ENCODE results near the gene AHDC1. TPM values are rescaled to one million over a fixed set of nuclear protein-coding genes. Genes with fewer than 3 reads are reported as not detected.

AHDC1 gene
- total and polyA plus RNA-seq, 9 of the 15 experiments (the other 6 are each of a cell fraction or from before 2014, with no cell fraction given): 0.21 to 36.4 (median 4.7) TPM

DNA sequence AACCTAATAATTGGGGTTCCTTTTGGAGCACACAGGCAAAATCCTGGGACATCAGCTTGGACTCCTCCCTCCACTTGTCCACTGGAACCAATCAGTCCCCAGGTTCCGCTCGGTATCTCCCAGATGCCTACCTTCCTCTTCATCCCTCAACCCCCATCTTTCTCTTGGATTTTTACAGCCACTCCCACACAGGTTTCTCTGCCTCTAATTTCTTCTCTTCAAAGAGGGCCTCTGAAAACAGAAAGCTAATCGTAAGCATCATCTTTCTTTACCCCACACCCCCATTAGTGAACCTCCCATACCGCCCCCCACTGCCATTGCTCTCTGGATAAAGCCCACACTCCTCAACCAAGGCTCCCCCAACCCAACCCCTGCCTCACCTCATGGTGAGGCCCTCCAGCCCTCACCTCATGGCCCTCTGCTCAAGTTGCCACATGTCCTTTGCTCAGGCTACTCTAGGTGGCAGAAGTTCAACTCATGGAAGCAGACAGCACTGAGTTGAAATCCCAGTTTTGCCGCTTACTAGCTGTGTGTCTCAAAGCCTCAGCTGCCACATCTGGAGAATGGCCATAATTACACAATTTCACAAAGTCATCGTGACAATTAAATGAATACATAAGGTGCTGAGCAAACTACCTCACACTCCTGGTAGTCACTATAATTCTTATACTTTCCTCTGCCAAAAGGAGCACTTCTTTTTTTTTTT is 95.8 kb downstream of the AHDC1 start (continued):
- TF ChIP-seq ZNF592 (IDR thresholded peaks at IDR 0.05) (peak; percentile 70), RBM39 (optimal IDR thresholded peaks at IDR 0.05; ENCODE audit: low read depth, low read length) (no peak), SMAD3 (CRISPR knock-in tag; conservative IDR thresholded peaks at IDR 0.05) (0 out of 2 replicates have a peak, but pooled peaks have one; percentile 29), PRMT5 (CRISPR knock-in tag; IDR thresholded peaks at IDR 0.05) (no peak), CHD4 (IDR thresholded peaks at IDR 0.05; ENCODE audit: insufficient read depth, insufficient replicate concordance, low read depth, low read length, poor library complexity, severe bottlenecking) (peak; percentile 87), CREBBP (IDR thresholded peaks at IDR 0.05; ENCODE audit: low read depth, low read length) (no peak), CBX1 (IDR thresholded peaks at IDR 0.05; ENCODE audit: low read depth) (peak; percentile 50; the same call in 1 of the 2 replicates), HOXB6 (CRISPR knock-in tag; IDR thresholded peaks at IDR 0.05; ENCODE audit: borderline replicate concordance) (no peak), ZNF75A (CRISPR knock-in tag; IDR thresholded peaks at IDR 0.05) (no peak), MAFG (tag; conservative IDR thresholded peaks at IDR 0.05) (peak; percentile 80), ESRRB (CRISPR knock-in tag; IDR thresholded peaks at IDR 0.05; ENCODE audit: borderline replicate concordance) (no peak), RNF2 (IDR thresholded peaks at IDR 0.05) (no peak), MEF2D (tag; conservative IDR thresholded peaks at IDR 0.05; ENCODE audit: low read depth) (no peak), ZBTB1 (CRISPR knock-in tag; IDR thresholded peaks at IDR 0.05; ENCODE audit: borderline replicate concordance, low read depth) (no peak), KDM2B (CRISPR knock-in tag; IDR thresholded peaks at IDR 0.05) (no peak), MYBL2 (IDR thresholded peaks at IDR 0.05; ENCODE audit: low read depth) (no peak), MYBL2 (CRISPR knock-in tag; IDR thresholded peaks at IDR 0.05; ENCODE audit: borderline replicate concordance) (no peak)
- TF ChIP-seq, protein P1, sequence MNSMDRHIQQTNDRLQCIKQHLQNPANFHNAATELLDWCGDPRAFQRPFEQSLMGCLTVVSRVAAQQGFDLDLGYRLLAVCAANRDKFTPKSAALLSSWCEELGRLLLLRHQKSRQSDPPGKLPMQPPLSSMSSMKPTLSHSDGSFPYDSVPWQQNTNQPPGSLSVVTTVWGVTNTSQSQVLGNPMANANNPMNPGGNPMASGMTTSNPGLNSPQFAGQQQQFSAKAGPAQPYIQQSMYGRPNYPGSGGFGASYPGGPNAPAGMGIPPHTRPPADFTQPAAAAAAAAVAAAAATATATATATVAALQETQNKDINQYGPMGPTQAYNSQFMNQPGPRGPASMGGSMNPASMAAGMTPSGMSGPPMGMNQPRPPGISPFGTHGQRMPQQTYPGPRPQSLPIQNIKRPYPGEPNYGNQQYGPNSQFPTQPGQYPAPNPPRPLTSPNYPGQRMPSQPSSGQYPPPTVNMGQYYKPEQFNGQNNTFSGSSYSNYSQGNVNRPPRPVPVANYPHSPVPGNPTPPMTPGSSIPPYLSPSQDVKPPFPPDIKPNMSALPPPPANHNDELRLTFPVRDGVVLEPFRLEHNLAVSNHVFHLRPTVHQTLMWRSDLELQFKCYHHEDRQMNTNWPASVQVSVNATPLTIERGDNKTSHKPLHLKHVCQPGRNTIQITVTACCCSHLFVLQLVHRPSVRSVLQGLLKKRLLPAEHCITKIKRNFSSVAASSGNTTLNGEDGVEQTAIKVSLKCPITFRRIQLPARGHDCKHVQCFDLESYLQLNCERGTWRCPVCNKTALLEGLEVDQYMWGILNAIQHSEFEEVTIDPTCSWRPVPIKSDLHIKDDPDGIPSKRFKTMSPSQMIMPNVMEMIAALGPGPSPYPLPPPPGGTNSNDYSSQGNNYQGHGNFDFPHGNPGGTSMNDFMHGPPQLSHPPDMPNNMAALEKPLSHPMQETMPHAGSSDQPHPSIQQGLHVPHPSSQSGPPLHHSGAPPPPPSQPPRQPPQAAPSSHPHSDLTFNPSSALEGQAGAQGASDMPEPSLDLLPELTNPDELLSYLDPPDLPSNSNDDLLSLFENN (IDR thresholded peaks at IDR 0.05; ENCODE audit: low read depth in 2 of 2, low read length in 2 of 2): peak in 1 of 2 experiments; percentile 38; a peak in 1 of 4 replicates
- TF ChIP-seq, protein P2, sequence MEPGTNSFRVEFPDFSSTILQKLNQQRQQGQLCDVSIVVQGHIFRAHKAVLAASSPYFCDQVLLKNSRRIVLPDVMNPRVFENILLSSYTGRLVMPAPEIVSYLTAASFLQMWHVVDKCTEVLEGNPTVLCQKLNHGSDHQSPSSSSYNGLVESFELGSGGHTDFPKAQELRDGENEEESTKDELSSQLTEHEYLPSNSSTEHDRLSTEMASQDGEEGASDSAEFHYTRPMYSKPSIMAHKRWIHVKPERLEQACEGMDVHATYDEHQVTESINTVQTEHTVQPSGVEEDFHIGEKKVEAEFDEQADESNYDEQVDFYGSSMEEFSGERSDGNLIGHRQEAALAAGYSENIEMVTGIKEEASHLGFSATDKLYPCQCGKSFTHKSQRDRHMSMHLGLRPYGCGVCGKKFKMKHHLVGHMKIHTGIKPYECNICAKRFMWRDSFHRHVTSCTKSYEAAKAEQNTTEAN (CRISPR knock-in tag; IDR thresholded peaks at IDR 0.05): no peak

Data from K562 (cell line).